OCI-LY7 (cell line): ENCODE results near the gene BCL2L14. TPM values are rescaled to one million over a fixed set of nuclear protein-coding genes. Genes with fewer than 3 reads are reported as not detected.

Source experiments
- BruUV-seq: library from RNA; stranded (reverse); fragments of 400-500 nt; replicated peaks from 2 replicates; lab custom pipeline; 2021; lab: Mats Ljungman, UMichigan
- CTCF ChIA-PET: fragments of 300-600 bp; sonication (Branson Sonifier 250); formaldehyde crosslinking; loops from one replicate; lab custom pipeline; 2022; ENCODE audit warnings: antibody characterized with exemption; ENCODE audit not compliant: unreplicated experiment; lab: Charles Lee
- POLR2A ChIA-PET: fragments of 300-600 bp; sonication (Branson Sonifier 250); formaldehyde crosslinking; loops from one replicate; lab custom pipeline; 2022; ENCODE audit warnings: antibody characterized with exemption; lab: Charles Lee
- DNase-seq: peaks from one replicate; pipeline ENCODE4 v3.0.0-alpha.2; 2015; ENCODE audit warnings: low spot score
- H2AFZ ChIP-seq: fragments of 200-600 bp; sonication (generic), shearing (Covaris generic); 2 replicates; pipeline ENCODE4 v1.6.1; 2014; ENCODE audit warnings: mild to moderate bottlenecking, antibody characterized with exemption, low read length, moderate library complexity
- H3K27ac ChIP-seq: fragments of 200-600 bp; sonication (generic); 2 replicates; pipeline ENCODE4 v1.5.1; 2014; ENCODE audit warnings: mixed run types, low read depth, mild to moderate bottlenecking, moderate library complexity, low read length, inconsistent platforms; ENCODE audit not compliant: poor library complexity, severe bottlenecking
- H3K36me3 ChIP-seq: fragments of 200-600 bp; sonication (generic); 2 replicates; pipeline ENCODE4 v1.6.1; 2014; ENCODE audit warnings: mild to moderate bottlenecking, antibody characterized with exemption, low read length, moderate library complexity, mixed read lengths; ENCODE audit not compliant: insufficient read depth
- H3K4me1 ChIP-seq: fragments of 200-600 bp; sonication (generic); 2 replicates; pipeline ENCODE4 v1.5.1; 2014; ENCODE audit warnings: mild to moderate bottlenecking, low read length; ENCODE audit not compliant: insufficient read depth, poor library complexity, severe bottlenecking
- H3K4me2 ChIP-seq: fragments of 200-600 bp; sonication (generic); 2 replicates; pipeline ENCODE4 v1.6.1; 2014; ENCODE audit warnings: mild to moderate bottlenecking, low read length
- H3K4me3 ChIP-seq: fragments of 200-600 bp; sonication (generic); 2 replicates; pipeline ENCODE4 v1.5.1; 2014; ENCODE audit warnings: mild to moderate bottlenecking, low read depth, low read length; ENCODE audit not compliant: poor library complexity, severe bottlenecking
- H3K79me2 ChIP-seq: fragments of 200-600 bp; sonication (generic); 2 replicates; pipeline ENCODE4 v1.6.1; 2016; ENCODE audit warnings: low read depth, mild to moderate bottlenecking, low read length, moderate library complexity, mixed read lengths; ENCODE audit not compliant: insufficient read depth
- H3K9me2 ChIP-seq: fragments of 200-600 bp; sonication (generic); 2 replicates; pipeline ENCODE4 v1.6.1; 2016; ENCODE audit warnings: mild to moderate bottlenecking, low read length, mixed read lengths; ENCODE audit not compliant: insufficient read depth
- H3K9me3 ChIP-seq: fragments of 200-600 bp; sonication (generic); 2 replicates; pipeline ENCODE4 v1.6.1; 2014; ENCODE audit warnings: mild to moderate bottlenecking, mixed run types, low read length, mixed read lengths
- H4K20me1 ChIP-seq: fragments of 200-600 bp; sonication (generic); 2 replicates; pipeline ENCODE4 v1.6.1; 2014; ENCODE audit warnings: mild to moderate bottlenecking, antibody characterized with exemption, low read length, moderate library complexity, mixed read lengths; ENCODE audit not compliant: insufficient read depth
- CTCF ChIP-seq: fragments of 200-600 bp; sonication (generic); conservative IDR thresholded peaks from 2 replicates; pipeline ENCODE4 v1.5.1; 2014; ENCODE audit warnings: mild to moderate bottlenecking, antibody characterized with exemption, low read length, moderate library complexity, mixed read lengths
- EZH2phosphoT487 ChIP-seq: fragments of 200-600 bp; sonication (generic); IDR thresholded peaks from 2 replicates; pipeline ENCODE4 v1.6.1; 2018; ENCODE audit warnings: low read depth, borderline replicate concordance, mild to moderate bottlenecking, mixed run types, antibody characterized with exemption, low read length, moderate library complexity, mixed read lengths
- intact Hi-C: fragments of 100-400 bp; cut with micrococcal nuclease; formaldehyde crosslinking; loops from one replicate; pipeline ENCODE4 v1.10.0; 2022; ENCODE audit not compliant: unreplicated experiment
- total RNA-seq, 2 experiments: library from RNA; depleted of rRNA in 1 of 2; stranded (reverse); fragments of >200 nt in 1 of 2; shearing (Covaris generic) in 1 of 2; gene quantifications; 2 replicates each; pipeline ENCODE4 v1.2.3, GENCODE V29; 2014 to 2022

BCL2L14 gene
- total RNA-seq, 2 experiments from 2014 or later, result not detected

- no peak for DNase-seq
- CTCF ChIA-PET, result no interaction called here
- H3K36me3 ChIP-seq, result no peaks in the 10 kb centered on the region
- H3K4me1 ChIP-seq, result peaks cover 8% of the 10 kb centered on the region
- H3K9me2 ChIP-seq, result no peaks in the 10 kb centered on the region
- no peak overlapping the region for H3K27ac ChIP-seq
- H2AFZ ChIP-seq, result no peak overlapping the region
- H3K9me3 ChIP-seq, result no peaks in the 10 kb centered on the region
- no peak for TF ChIP-seq EZH2phosphoT487
- TF ChIP-seq CTCF, result no peak
- no peaks in the 10 kb centered on the region for H4K20me1 ChIP-seq
- BruUV-seq, result no TSS peak
- H3K79me2 ChIP-seq, result no peaks in the 10 kb centered on the region
- POLR2A ChIA-PET, result no interaction called here
- intact Hi-C loops, result no loop called here
- no peak overlapping the region for H3K4me3 ChIP-seq
- H3K4me2 ChIP-seq, result no peak overlapping the region
Observed at GRCh38 chr12:12098691-12099015, 27.9 kb downstream of the BCL2L14 start.

GRCh38 chr12:12099102-12099501 lies 28.4 kb downstream of the BCL2L14 start:
- peaks cover 8% of the 10 kb centered on the region for H3K4me1 ChIP-seq
- H3K4me3 ChIP-seq, result no peak overlapping the region
- no peaks in the 10 kb centered on the region for H3K9me3 ChIP-seq
- ChIA-PET CTCF (no interaction called here), POLR2A (no interaction called here)
- H3K4me2 ChIP-seq, result no peak overlapping the region
- peak; percentile 5 for DNase-seq
- H3K36me3 ChIP-seq, result no peaks in the 10 kb centered on the region
- no peaks in the 10 kb centered on the region for H3K9me2 ChIP-seq
- no peaks in the 10 kb centered on the region for H4K20me1 ChIP-seq
- TF ChIP-seq EZH2phosphoT487 (no peak), CTCF (no peak)
- no peak overlapping the region for H3K27ac ChIP-seq
- BruUV-seq, result no TSS peak
- no peaks in the 10 kb centered on the region for H3K79me2 ChIP-seq
- intact Hi-C loops, result no loop called here
- no peak overlapping the region for H2AFZ ChIP-seq

GRCh38 chr12:12107678-12108077 lies 36.9 kb downstream of the BCL2L14 start:
- H3K27ac ChIP-seq, result no peak overlapping the region
- BruUV-seq, result no TSS peak
- CTCF ChIA-PET, result no interaction called here
- intact Hi-C loops, result no loop called here
- H3K79me2 ChIP-seq, result no peaks in the 10 kb centered on the region
- POLR2A ChIA-PET, result interaction anchor here (0.7 kb wide), 1 partner anchor 16 kb away, joined by 3 read pairs; no protein-coding TSS in a partner anchor
- H3K36me3 ChIP-seq, result no peaks in the 10 kb centered on the region
- H3K9me3 ChIP-seq, result peaks cover 7% of the 10 kb centered on the region; the same call in 1 of the 2 replicates
- TF ChIP-seq CTCF (no peak), EZH2phosphoT487 (no peak)
- no peaks in the 10 kb centered on the region for H4K20me1 ChIP-seq
- no peaks in the 10 kb centered on the region for H3K4me1 ChIP-seq
- no peak overlapping the region for H3K4me3 ChIP-seq
- no peak overlapping the region for H2AFZ ChIP-seq
- H3K9me2 ChIP-seq, result no peaks in the 10 kb centered on the region
- no peak overlapping the region for H3K4me2 ChIP-seq
- no peak for DNase-seq
